Glutamatergic neuron (in vitro differentiated cells): ENCODE measurements around the gene KIAA1958. TPM values are rescaled to one million over a fixed set of nuclear protein-coding genes. Genes with fewer than 3 reads are reported as not detected.

Experiments
- DNase-seq: peaks from one replicate; pipeline ENCODE4 v3.0.0; 2022
- H3K27ac Mint-ChIP-seq: one replicate; pipeline ENCODE4 v1.8.0; 2020; ENCODE audit warnings: mild to moderate bottlenecking, mixed read lengths, inconsistent platforms; ENCODE audit not compliant: unreplicated experiment
- H3K27me3 Mint-ChIP-seq: one replicate; pipeline ENCODE4 v1.8.0; 2020; ENCODE audit warnings: mild to moderate bottlenecking, moderate library complexity, mixed read lengths, inconsistent platforms; ENCODE audit not compliant: unreplicated experiment
- H3K36me3 Mint-ChIP-seq: one replicate; pipeline ENCODE4 v1.8.0; 2020; ENCODE audit warnings: mild to moderate bottlenecking, mixed read lengths, inconsistent platforms; ENCODE audit not compliant: unreplicated experiment
- H3K4me1 Mint-ChIP-seq: one replicate; pipeline ENCODE4 v1.8.0; 2020; ENCODE audit warnings: mild to moderate bottlenecking, low read depth, mixed read lengths, inconsistent platforms; ENCODE audit not compliant: unreplicated experiment
- H3K4me3 Mint-ChIP-seq: one replicate; pipeline ENCODE4 v1.8.0; 2020; ENCODE audit warnings: mild to moderate bottlenecking, mixed read lengths, inconsistent platforms; ENCODE audit not compliant: unreplicated experiment
- H3K9me3 Mint-ChIP-seq: one replicate; pipeline ENCODE4 v1.8.0; 2020; ENCODE audit warnings: mild to moderate bottlenecking, moderate library complexity, mixed read lengths, inconsistent platforms; ENCODE audit not compliant: unreplicated experiment
- total RNA-seq: library from RNA; stranded (reverse); fragmentation: NEBNext Ultra II Directional; extraction: Animal tissue kit (Norgen Biotek cat#: 25700); gene quantifications from one replicate; pipeline ENCODE4 v1.2.1, GENCODE V29; 2021; ENCODE audit not compliant: unreplicated experiment
- TF ChIP-seq, protein P1 (sequence below): fragments of 200-600 bp; sonication (generic); IDR thresholded peaks from one replicate; pipeline ENCODE4 v1.5.0; 2021; ENCODE audit not compliant: partially characterized antibody, unreplicated experiment

Gene KIAA1958
- total RNA-seq, 1 donor from 2014 or later = 48.6 TPM

DNA sequence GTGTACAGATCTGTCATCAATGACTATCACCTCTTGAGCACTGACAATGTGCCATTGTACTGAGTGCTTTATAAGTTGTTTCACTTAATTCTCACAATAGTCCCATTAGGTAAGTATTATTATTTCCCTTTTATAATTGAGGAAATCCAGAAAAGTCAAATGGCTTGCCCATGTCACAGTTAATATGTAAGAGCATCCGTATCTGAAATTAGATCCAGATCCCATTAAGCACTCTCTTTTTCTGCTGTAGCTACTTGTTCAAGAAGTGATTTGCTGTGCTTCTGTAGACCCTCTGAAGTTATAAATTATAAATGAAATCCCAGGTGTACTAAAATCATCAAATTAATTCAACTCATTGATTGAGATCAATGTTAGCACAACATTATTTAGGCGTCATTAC lies 136.6 kb downstream of the KIAA1958 start:
- no peak overlapping the region for H3K27ac Mint-ChIP-seq
- H3K36me3 Mint-ChIP-seq = no peaks in the 10 kb centered on the region
- no peaks in the 10 kb centered on the region for H3K4me1 Mint-ChIP-seq
- no peak for DNase-seq
- no peaks in the 10 kb centered on the region for H3K27me3 Mint-ChIP-seq
- no peak overlapping the region for H3K4me3 Mint-ChIP-seq
- TF ChIP-seq, protein P1, sequence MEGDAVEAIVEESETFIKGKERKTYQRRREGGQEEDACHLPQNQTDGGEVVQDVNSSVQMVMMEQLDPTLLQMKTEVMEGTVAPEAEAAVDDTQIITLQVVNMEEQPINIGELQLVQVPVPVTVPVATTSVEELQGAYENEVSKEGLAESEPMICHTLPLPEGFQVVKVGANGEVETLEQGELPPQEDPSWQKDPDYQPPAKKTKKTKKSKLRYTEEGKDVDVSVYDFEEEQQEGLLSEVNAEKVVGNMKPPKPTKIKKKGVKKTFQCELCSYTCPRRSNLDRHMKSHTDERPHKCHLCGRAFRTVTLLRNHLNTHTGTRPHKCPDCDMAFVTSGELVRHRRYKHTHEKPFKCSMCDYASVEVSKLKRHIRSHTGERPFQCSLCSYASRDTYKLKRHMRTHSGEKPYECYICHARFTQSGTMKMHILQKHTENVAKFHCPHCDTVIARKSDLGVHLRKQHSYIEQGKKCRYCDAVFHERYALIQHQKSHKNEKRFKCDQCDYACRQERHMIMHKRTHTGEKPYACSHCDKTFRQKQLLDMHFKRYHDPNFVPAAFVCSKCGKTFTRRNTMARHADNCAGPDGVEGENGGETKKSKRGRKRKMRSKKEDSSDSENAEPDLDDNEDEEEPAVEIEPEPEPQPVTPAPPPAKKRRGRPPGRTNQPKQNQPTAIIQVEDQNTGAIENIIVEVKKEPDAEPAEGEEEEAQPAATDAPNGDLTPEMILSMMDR = no peak
- peaks cover 2% of the 10 kb centered on the region for H3K9me3 Mint-ChIP-seq

DNA sequence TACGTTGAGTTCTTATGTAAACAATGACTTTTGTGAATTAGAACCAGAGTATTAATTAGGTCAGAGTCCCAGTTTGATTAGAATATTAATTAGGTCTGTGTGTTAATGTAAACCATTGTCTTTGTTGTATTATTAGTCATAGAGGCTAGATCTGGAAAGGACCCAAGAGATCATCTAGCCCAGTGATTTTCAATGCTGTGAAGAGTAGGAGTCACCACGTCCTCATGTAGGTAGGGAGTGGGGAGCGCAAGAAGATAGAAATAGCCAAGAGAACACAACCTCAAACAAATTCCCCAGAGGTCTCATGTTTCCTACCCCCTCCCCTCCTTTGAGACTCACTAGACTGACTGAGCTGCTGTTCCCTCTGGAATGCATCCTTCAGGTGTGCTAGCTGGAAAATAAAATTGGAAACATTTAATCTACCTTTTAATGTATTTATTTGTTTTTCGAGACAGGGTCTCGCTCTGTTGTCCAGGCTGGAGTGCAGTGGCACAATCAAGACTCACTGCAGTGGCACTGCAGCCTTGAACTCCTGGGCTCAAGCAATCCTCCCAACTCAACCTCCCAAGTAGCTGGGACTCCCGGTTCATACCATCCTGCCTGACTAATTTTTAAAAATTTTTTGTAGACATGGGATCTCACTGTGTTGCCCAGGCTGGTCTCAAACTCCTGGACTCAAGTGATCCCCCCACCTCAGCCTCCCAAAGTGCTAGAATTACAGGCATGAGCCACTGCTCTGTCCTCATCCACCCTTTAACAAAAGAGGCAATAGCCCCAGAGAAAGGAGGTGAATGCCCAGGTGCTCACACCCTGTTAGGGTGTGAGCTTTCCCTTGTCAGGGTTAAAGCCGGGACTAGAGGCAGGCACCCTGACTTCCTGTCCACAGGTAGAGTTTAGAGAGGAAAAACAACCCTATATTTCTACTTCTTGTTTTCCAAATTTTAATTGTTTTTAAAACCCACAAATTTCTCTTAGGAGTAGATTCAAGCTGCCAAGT lies 138.4 kb downstream of the KIAA1958 start:
- TF ChIP-seq, protein P1 = no peak
- no peak for DNase-seq
- Mint-ChIP-seq H3K27ac (no peak overlapping the region), H3K4me3 (no peak overlapping the region), H3K4me1 (peaks cover 3% of the 10 kb centered on the region), H3K27me3 (no peaks in the 10 kb centered on the region), H3K36me3 (no peaks in the 10 kb centered on the region), H3K9me3 (peaks cover 2% of the 10 kb centered on the region)

DNA sequence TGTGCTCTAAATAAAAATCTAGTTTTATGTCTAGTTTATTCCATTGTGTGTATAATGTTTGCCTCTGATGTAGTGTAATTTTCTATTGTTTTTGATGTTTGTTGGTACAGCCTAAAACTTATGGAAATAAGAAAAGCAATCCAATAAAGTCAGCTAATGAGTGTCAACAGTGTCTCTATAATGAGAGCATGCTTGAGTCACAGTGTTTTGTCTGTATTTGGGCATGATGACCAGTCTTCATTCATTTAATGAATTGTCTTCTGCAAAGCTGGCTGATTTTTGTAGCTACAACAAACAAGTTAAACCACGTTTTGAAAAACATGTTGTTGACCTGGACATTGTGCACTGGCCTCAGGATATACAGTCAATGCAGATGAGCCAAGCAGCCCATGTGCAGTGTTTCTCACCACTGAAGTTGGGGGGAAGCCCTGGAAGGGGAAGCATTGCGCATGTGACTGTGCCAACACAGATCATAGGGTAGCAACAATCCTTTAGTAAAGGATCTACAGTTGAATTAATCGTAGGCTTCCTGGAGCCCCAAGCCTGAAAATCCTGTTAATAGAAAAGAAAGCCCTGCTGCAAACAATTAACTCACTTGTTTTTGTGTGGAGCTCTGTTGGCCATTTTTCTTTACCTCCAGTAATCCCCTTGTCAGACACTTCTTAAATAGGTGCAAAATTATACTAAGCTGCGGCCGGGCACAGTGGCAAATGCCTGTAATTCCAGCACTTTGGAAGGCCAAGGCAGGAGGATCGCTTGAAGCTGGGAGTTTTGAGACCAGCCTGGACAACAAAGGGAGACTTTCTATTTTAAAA lies 143.3 kb downstream of the KIAA1958 start:
- H3K9me3 Mint-ChIP-seq = no peaks in the 10 kb centered on the region
- H3K4me1 Mint-ChIP-seq = peaks cover 3% of the 10 kb centered on the region
- TF ChIP-seq, protein P1 = no peak
- no peak overlapping the region for H3K4me3 Mint-ChIP-seq
- no peaks in the 10 kb centered on the region for H3K36me3 Mint-ChIP-seq
- no peaks in the 10 kb centered on the region for H3K27me3 Mint-ChIP-seq
- no peak overlapping the region for H3K27ac Mint-ChIP-seq
- DNase-seq = no peak

DNA sequence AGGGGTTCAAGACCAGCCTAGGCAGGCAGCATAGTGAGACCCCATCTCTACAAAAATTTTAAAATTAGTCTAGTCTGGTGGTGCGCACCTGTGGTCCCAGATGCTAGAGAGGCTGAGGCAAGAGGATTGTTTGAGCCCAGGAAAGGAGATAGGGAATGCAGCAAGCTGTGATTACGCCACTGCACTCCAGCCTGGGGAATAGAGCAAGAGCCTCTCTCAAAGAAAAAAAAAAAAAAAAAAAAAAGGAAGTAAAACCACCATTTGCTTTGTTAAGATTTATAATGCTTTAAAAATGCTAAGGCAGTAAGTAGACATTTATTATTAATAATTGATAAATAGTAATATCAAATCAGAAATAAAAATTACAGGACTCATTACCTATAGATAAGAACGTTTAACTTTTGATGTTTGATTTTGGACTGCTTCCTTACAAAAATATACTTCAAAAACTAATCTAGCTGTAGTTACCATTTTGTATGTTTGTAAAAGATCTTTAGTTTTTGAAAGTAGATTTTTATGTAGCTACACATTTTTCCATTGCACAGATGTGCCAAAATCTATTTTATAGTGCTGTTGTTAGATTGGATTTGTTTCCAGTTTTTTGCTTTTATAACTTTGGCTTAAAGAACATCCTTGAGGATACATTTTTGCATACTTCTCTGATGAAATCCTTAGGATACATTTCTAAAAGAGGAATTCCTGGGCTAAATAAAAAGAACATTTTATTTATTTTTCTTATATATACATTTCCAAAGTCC lies 144.9 kb downstream of the KIAA1958 start:
- TF ChIP-seq, protein P1 = no peak
- Mint-ChIP-seq H3K36me3 (no peaks in the 10 kb centered on the region), H3K27ac (no peak overlapping the region), H3K4me1 (peaks cover 3% of the 10 kb centered on the region), H3K4me3 (no peak overlapping the region), H3K27me3 (no peaks in the 10 kb centered on the region), H3K9me3 (no peaks in the 10 kb centered on the region)
- no peak for DNase-seq
